ENCODE data around the gene PARP8.

Gene PARP8

GRCh38 chr5:50727149-50727496 lies 60.7 kb downstream of the PARP8 start:
- H3K4me1 Mint-ChIP-seq (ENCODE audit: low read depth) = peaks cover 81% of the 10 kb centered on the region
- H3K27me3 Mint-ChIP-seq = no peaks in the 10 kb centered on the region
- H3K9me3 Mint-ChIP-seq = no peaks in the 10 kb centered on the region
- H3K36me3 Mint-ChIP-seq (ENCODE audit: low read depth) = peaks cover 12% of the 10 kb centered on the region
- H3K27ac Mint-ChIP-seq = peak overlapping the region; percentile 91
- H3K4me3 Mint-ChIP-seq = peak overlapping the region; percentile 59

GRCh38 chr5:50727845-50728244 lies 61.4 kb downstream of the PARP8 start:
- H3K36me3 Mint-ChIP-seq (ENCODE audit: low read depth) = peaks cover 16% of the 10 kb centered on the region
- H3K27me3 Mint-ChIP-seq = no peaks in the 10 kb centered on the region
- peak overlapping the region; percentile 91 for H3K27ac Mint-ChIP-seq
- peak overlapping the region; percentile 5 for H3K4me3 Mint-ChIP-seq
- H3K9me3 Mint-ChIP-seq = no peaks in the 10 kb centered on the region
- peaks cover 80% of the 10 kb centered on the region for H3K4me1 Mint-ChIP-seq (ENCODE audit: low read depth)

- peaks cover 76% of the 10 kb centered on the region for H3K4me1 Mint-ChIP-seq (ENCODE audit: low read depth)
- no peak overlapping the region for H3K27ac Mint-ChIP-seq
- H3K4me3 Mint-ChIP-seq = no peak overlapping the region
- H3K27me3 Mint-ChIP-seq = no peaks in the 10 kb centered on the region
- H3K36me3 Mint-ChIP-seq (ENCODE audit: low read depth) = peaks cover 16% of the 10 kb centered on the region
- no peaks in the 10 kb centered on the region for H3K9me3 Mint-ChIP-seq
Observed at GRCh38 chr5:50730336-50730735, 63.9 kb downstream of the PARP8 start.

DNA sequence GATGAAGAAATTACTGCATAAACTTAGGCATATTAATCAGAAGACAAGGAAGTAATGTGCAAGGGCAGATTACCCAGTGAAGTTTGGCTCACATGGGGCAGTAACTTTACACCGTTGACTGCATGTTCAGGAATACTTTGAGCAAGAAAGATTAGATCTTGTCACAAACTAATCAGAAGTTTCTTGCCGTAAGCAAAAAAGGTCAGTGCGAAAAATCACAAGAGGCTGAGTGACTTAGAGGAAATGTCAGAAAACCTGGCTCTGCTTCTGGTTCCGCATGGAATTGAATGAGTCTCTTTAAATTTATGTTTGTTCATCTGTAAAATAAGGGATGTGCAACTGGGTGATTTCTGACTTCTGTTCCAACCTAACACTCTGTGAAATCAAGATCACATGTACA lies 64.4 kb downstream of the PARP8 start:
- H3K36me3 Mint-ChIP-seq (ENCODE audit: low read depth) = peaks cover 16% of the 10 kb centered on the region
- H3K27ac Mint-ChIP-seq = no peak overlapping the region
- peaks cover 76% of the 10 kb centered on the region for H3K4me1 Mint-ChIP-seq (ENCODE audit: low read depth)

DNA sequence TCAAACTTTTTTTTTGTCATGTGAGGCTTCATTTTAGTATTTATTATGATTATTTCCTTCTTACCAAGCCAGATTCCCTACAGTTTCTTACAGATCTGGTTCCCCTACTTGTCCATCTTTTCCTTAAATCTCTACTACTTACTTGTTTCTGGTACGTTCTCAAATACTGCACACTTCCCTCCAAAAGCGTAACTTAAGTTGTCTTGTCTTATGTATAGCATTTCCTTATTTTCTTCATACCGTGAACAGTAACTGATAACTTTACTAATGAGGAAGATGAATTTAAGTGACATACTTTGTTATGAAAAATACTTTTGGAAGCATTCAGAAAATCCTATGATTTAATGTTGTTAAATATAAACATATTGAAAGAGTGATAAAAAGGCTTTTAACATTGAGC lies 67.3 kb downstream of the PARP8 start:
- H3K9me3 Mint-ChIP-seq = no peaks in the 10 kb centered on the region
- H3K27ac Mint-ChIP-seq = no peak overlapping the region
- no peak overlapping the region for H3K4me3 Mint-ChIP-seq
- H3K27me3 Mint-ChIP-seq = no peaks in the 10 kb centered on the region
- H3K36me3 Mint-ChIP-seq (ENCODE audit: low read depth) = peaks cover 16% of the 10 kb centered on the region
- peaks cover 70% of the 10 kb centered on the region for H3K4me1 Mint-ChIP-seq (ENCODE audit: low read depth)

More for the DNA sequence above, 64.4 kb downstream of the PARP8 start:
- no peaks in the 10 kb centered on the region for H3K27me3 Mint-ChIP-seq
- H3K4me3 Mint-ChIP-seq = no peak overlapping the region
- no peaks in the 10 kb centered on the region for H3K9me3 Mint-ChIP-seq

- H3K27me3 Mint-ChIP-seq = no peaks in the 10 kb centered on the region
- no peak overlapping the region for H3K4me3 Mint-ChIP-seq
- H3K4me1 Mint-ChIP-seq (ENCODE audit: low read depth) = peaks cover 59% of the 10 kb centered on the region
- peaks cover 16% of the 10 kb centered on the region for H3K36me3 Mint-ChIP-seq (ENCODE audit: low read depth)
- peaks cover 6% of the 10 kb centered on the region for H3K9me3 Mint-ChIP-seq
- H3K27ac Mint-ChIP-seq = no peak overlapping the region
Observed at GRCh38 chr5:50738864-50739263, 72.4 kb downstream of the PARP8 start.

DNA sequence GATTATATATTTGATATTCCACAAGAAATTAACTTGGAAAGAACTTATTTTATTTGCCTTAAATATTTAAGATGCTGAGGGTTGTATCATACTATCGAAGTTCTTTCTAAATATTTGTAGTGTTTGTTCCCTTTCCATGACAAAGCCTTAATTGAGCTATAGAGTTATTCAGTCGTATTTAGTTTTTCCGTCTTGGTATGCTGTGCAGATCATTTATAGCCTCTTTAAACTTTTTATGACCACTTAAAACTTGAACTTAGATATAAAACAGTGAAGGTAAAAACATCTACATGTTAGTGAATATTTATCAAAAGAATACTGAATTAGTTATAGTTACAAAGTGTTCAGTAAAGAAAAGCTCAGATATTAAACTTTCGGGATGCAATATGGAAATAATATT lies 74.4 kb downstream of the PARP8 start:
- H3K4me3 Mint-ChIP-seq = no peak overlapping the region
- H3K36me3 Mint-ChIP-seq (ENCODE audit: low read depth) = peaks cover 16% of the 10 kb centered on the region
- H3K27me3 Mint-ChIP-seq = no peaks in the 10 kb centered on the region
- H3K27ac Mint-ChIP-seq = no peak overlapping the region
- peaks cover 6% of the 10 kb centered on the region for H3K9me3 Mint-ChIP-seq
- peaks cover 65% of the 10 kb centered on the region for H3K4me1 Mint-ChIP-seq (ENCODE audit: low read depth)

DNA sequence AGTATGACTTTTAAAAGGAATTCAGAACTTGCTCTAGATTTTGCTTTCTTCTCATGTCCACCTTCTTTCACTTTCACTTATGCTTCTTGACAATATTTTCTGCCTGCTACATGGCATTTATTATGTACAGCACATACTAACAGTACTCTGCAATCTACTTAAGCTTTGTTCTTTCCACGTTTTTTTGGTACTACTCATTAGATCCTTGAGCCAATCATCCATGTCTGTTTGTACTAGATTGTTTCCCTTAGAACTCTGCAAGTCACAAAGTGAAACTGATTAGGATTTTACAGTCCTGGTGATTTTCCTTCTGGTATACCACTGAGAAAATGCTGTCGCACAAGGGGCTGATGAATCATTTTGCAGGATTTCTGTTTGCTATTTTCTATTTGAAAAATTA lies 78.3 kb downstream of the PARP8 start:
- H3K27me3 Mint-ChIP-seq = no peaks in the 10 kb centered on the region
- H3K27ac Mint-ChIP-seq = peak overlapping the region; percentile 92
- peaks cover 16% of the 10 kb centered on the region for H3K36me3 Mint-ChIP-seq (ENCODE audit: low read depth)
- peak overlapping the region; percentile 87 for H3K4me3 Mint-ChIP-seq
- H3K4me1 Mint-ChIP-seq (ENCODE audit: low read depth) = peaks cover 77% of the 10 kb centered on the region
- H3K9me3 Mint-ChIP-seq = peaks cover 6% of the 10 kb centered on the region

DNA sequence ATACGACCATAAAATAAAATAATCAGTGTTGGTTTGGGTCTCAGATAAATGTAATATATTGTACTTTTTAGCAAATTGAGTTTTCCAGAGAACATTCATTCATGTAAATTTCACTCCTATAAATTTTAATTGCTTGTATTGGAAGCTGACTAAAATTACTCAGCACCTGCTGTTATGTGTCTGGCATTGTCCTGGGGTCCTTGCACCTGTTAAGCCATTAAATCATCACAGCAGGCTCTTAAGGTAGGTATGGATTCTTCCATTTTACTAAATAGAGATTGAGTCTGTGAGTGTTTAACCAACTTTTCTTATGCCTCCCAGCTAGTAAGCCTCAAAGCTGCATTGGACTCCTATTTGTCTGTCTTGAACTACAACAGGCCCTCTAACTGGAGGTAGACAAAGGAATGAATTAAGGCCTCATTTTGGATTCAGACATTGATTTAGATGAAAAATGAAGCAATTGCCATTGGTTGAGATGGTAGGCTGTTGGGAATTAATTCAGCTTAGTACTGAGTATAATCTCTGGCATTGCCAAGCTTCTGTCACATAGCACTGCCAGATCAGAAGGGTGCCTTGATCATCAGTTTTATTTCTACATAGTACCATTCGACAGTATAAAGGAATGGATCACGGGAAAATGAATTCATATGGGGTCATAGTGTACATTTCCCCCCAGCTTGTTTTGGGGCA lies 78.9 kb downstream of the PARP8 start:
- peaks cover 11% of the 10 kb centered on the region for H3K36me3 Mint-ChIP-seq (ENCODE audit: low read depth)
- H3K27ac Mint-ChIP-seq = peak overlapping the region; percentile 92
- peaks cover 1% of the 10 kb centered on the region for H3K9me3 Mint-ChIP-seq
- peaks cover 78% of the 10 kb centered on the region for H3K4me1 Mint-ChIP-seq (ENCODE audit: low read depth)
- peak overlapping the region; percentile 87 for H3K4me3 Mint-ChIP-seq
- H3K27me3 Mint-ChIP-seq = no peaks in the 10 kb centered on the region

DNA sequence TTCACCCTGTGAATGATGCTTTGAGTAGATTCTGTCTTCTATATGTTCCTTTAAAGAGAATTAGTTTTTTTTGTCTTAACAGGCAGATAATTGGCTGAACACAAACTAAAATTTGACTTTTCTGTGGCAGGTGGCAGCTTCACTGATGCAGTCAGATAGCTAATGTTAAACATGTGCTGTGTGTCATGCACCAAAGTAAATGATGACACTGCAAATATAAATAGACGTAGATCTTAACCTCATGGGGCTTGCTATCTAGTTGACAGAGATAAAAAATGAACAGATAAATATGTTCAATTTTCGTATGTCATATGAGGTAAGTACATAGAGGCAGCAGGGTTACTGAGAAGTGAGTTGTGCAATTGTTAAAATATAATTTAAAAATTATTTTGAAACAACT lies 82.7 kb downstream of the PARP8 start:
- H3K27me3 Mint-ChIP-seq = no peaks in the 10 kb centered on the region
- H3K9me3 Mint-ChIP-seq = no peaks in the 10 kb centered on the region
- peak overlapping the region; percentile 3 for H3K4me3 Mint-ChIP-seq
- H3K36me3 Mint-ChIP-seq (ENCODE audit: low read depth) = peaks cover 5% of the 10 kb centered on the region
- H3K27ac Mint-ChIP-seq = peak overlapping the region; percentile 75
- H3K4me1 Mint-ChIP-seq (ENCODE audit: low read depth) = peaks cover 59% of the 10 kb centered on the region

DNA sequence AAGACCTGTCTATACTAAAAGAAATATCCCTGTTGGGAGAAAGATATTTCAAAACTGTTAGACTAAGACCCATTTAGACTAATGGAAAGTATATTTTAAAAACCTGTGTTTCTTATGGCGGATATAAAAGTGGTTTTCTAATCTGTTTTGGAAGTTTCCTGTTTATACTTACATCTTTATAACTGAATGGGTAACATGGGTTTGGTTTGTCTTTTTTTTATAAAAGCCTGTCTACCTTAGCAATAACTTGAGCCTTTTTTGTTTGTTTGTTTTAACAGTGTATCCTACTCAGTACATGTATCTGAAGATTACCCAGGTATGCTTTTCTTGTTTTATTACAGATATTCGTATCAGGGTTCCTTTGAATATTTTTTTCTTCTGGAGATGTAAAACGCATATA lies 83.4 kb downstream of the PARP8 start:
- H3K27me3 Mint-ChIP-seq = no peaks in the 10 kb centered on the region
- peaks cover 52% of the 10 kb centered on the region for H3K4me1 Mint-ChIP-seq (ENCODE audit: low read depth)
- H3K36me3 Mint-ChIP-seq (ENCODE audit: low read depth) = peaks cover 7% of the 10 kb centered on the region
- H3K4me3 Mint-ChIP-seq = peak overlapping the region; percentile 27
- H3K9me3 Mint-ChIP-seq = no peaks in the 10 kb centered on the region
- H3K27ac Mint-ChIP-seq = peak overlapping the region; percentile 86

DNA sequence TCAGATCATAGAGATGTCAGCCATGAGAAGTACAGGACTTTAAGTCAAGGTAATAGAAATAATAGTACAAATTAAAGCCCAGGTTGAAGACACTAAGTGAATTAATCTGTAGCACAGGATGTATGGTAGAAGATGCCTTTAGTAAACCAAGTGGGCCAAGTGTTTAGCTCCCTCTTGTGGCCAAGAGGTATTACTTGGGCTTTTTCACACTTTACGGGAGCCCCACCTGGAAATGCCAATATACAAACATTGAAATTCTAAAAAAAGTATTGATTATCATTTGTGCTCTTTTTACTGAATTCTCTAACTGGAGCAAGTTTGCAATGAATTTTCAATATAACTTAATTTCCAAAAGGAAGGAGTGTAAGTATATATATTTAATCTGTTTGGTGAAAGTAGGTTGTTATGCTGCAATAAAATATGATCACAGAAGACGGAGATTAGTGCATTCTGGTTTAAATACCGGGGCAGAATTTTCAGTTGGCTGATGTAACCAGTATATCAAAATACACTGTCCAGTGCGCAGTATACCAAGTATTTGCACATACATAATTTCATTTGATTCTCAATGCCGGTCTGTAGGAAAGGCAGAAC lies 84.7 kb downstream of the PARP8 start:
- Mint-ChIP-seq H3K4me1 (ENCODE audit: low read depth) (peaks cover 49% of the 10 kb centered on the region), H3K36me3 (ENCODE audit: low read depth) (peaks cover 17% of the 10 kb centered on the region), H3K27me3 (no peaks in the 10 kb centered on the region), H3K27ac (no peak overlapping the region), H3K9me3 (no peaks in the 10 kb centered on the region), H3K4me3 (peak overlapping the region; percentile 37)

DNA sequence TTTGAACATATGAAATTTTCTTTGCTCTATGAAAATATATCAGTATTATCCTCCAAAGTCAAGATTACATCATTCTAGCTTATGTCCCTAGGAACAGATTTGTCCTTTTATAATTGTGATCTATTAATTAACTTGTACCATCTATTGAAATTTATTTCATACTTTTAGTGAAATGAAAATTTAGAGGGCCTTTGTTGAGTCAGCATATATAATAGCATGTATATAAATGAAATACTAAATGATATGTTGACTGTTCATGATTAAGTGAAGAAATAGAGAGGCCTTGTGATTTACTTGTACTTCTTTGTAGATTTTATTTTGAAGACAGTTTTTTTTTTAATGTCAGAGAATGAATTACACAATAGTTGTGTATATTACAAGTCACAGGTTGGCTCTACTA lies 86.4 kb downstream of the PARP8 start:
- Mint-ChIP-seq H3K9me3 (no peaks in the 10 kb centered on the region), H3K27ac (no peak overlapping the region), H3K36me3 (ENCODE audit: low read depth) (peaks cover 25% of the 10 kb centered on the region), H3K27me3 (no peaks in the 10 kb centered on the region), H3K4me3 (no peak overlapping the region), H3K4me1 (ENCODE audit: low read depth) (peaks cover 46% of the 10 kb centered on the region)

GRCh38 chr5:50759526-50760270 lies 93.3 kb downstream of the PARP8 start:
- H3K4me1 Mint-ChIP-seq (ENCODE audit: low read depth) = peaks cover 17% of the 10 kb centered on the region

GRCh38 chr5:50763351-50763750 lies 96.9 kb downstream of the PARP8 start:
- H3K4me1 Mint-ChIP-seq (ENCODE audit: low read depth) = peaks cover 31% of the 10 kb centered on the region
- H3K27me3 Mint-ChIP-seq = no peaks in the 10 kb centered on the region
- no peak overlapping the region for H3K27ac Mint-ChIP-seq
- peaks cover 54% of the 10 kb centered on the region for H3K36me3 Mint-ChIP-seq (ENCODE audit: low read depth)
- no peak overlapping the region for H3K4me3 Mint-ChIP-seq
- no peaks in the 10 kb centered on the region for H3K9me3 Mint-ChIP-seq

More at GRCh38 chr5:50759526-50760270, 93.3 kb downstream of the PARP8 start:
- peaks cover 60% of the 10 kb centered on the region for H3K36me3 Mint-ChIP-seq (ENCODE audit: low read depth)
- H3K27me3 Mint-ChIP-seq = no peaks in the 10 kb centered on the region
- H3K27ac Mint-ChIP-seq = no peak overlapping the region
- H3K9me3 Mint-ChIP-seq = no peaks in the 10 kb centered on the region
- H3K4me3 Mint-ChIP-seq = no peak overlapping the region

Measured in stimulated activated naive CD8-positive, alpha-beta T cell treated with anti-CD3 and anti-CD28 coated beads, Interleukin-15, Interleukin-2, amounts not matched to agents 100 ng/mL and 50 ng/mL, for 24 hours (primary cell).